AG10803 (cell line): ENCODE results near the gene TNC.

Experiments used
- DNase-seq: peaks from one replicate; pipeline ENCODE4 v3.0.0; 2010; ENCODE audit warnings: low read depth
- H3K4me3 ChIP-seq: 2 replicates; pipeline ENCODE4 v1.5.1; 2011; ENCODE audit warnings: mild to moderate bottlenecking, low read length, control low read depth
- CTCF ChIP-seq: conservative IDR thresholded peaks from 2 replicates; pipeline ENCODE4 v1.5.1; 2011; ENCODE audit warnings: mild to moderate bottlenecking, low read length, control low read depth, inconsistent platforms

Gene TNC

GRCh38 chr9:115115117-115115880, 2.7 kb downstream of the TNC start:
- H3K4me3 ChIP-seq, result peak overlapping the region; percentile 79
- DNase-seq, result no peak
- no peak for TF ChIP-seq CTCF

GRCh38 chr9:115114546-115114945, 3.4 kb downstream of the TNC start:
- TF ChIP-seq CTCF, result no peak
- DNase-seq, result no peak
- H3K4me3 ChIP-seq, result no peak overlapping the region

GRCh38 chr9:115114084-115114483, 3.9 kb downstream of the TNC start:
- no peak for TF ChIP-seq CTCF
- H3K4me3 ChIP-seq, result no peak overlapping the region
- no peak for DNase-seq

- no peak overlapping the region for H3K4me3 ChIP-seq
- no peak for TF ChIP-seq CTCF
- DNase-seq, result no peak
Observed at GRCh38 chr9:115111874-115112273, 6.1 kb downstream of the TNC start.

- TF ChIP-seq CTCF, result no peak
- no peak overlapping the region for H3K4me3 ChIP-seq
- DNase-seq, result peak; percentile 82
Observed at GRCh38 chr9:115109486-115109885, 8.5 kb downstream of the TNC start.

GRCh38 chr9:115107701-115108100, 10.3 kb downstream of the TNC start:
- H3K4me3 ChIP-seq, result no peak overlapping the region
- no peak for DNase-seq

More at GRCh38 chr9:115107701-115108100, 10.3 kb downstream of the TNC start:
- TF ChIP-seq CTCF, result no peak
